H1 (cell line): ENCODE measurements around the gene FXR2.

Experiments
- EGR1 ChIP-seq: IDR thresholded peaks from 2 replicates; pipeline ENCODE4 v1.6.1; 2011; ENCODE audit warnings: low read depth, low read length, borderline replicate concordance
- EZH2 ChIP-seq: fragments of 200-600 bp; sonication (generic); IDR thresholded peaks from 2 replicates; pipeline ENCODE4 v1.7.1; 2012; ENCODE audit warnings: low read depth, mild to moderate bottlenecking, moderate library complexity, low read length, inconsistent platforms; ENCODE audit not compliant: severe bottlenecking

- TF ChIP-seq EZH2: no peak
- TF ChIP-seq EGR1: no peak
These were observed 53.6 kb downstream of the FXR2 start for GRCh38 chr17:7561028-7561575.
